SK-MEL-5 (cell line): Measurements from ENCODE around the gene SESN1. TPM values are rescaled to one million over a fixed set of nuclear protein-coding genes. Genes with fewer than 3 reads are reported as not detected.

Experiments used
- DNase-seq: peaks from one replicate; pipeline ENCODE4 v3.0.0-alpha.2; 2016; ENCODE audit warnings: low read depth, low spot score
- in situ Hi-C: cut with HindIII; loops from 2 replicates; pipeline ENCODE4 v1.10.0; 2016; ENCODE audit warnings: low sequenced_read_pairs, high pct_unique_total_duplicates, low pct_unique_long_range_greater_than_20kb
- total RNA-seq: library from RNA; depleted of rRNA; stranded (reverse); fragments of >200 nt; shearing (Covaris generic); gene quantifications from 2 replicates; pipeline ENCODE4 v1.2.3, GENCODE V29; 2014

The SESN1 gene
- total RNA-seq, 1 experiment from 2014 or later = 24.7 TPM

GRCh38 chr6:109015176-109015575 lies 79.5 kb downstream of the SESN1 start:
- DNase-seq = peak; percentile 26

GRCh38 chr6:109014606-109015005 lies 80.0 kb downstream of the SESN1 start:
- no peak for DNase-seq
- in situ Hi-C loops = no loop called here

More at GRCh38 chr6:109015176-109015575, 79.5 kb downstream of the SESN1 start:
- in situ Hi-C loops = no loop called here

- in situ Hi-C loops = no loop called here
- DNase-seq = no peak
Observed at GRCh38 chr6:109013656-109014305, 80.9 kb downstream of the SESN1 start.

- no peak for DNase-seq
- in situ Hi-C loops = no loop called here
Observed at GRCh38 chr6:109010705-109011102, 83.9 kb downstream of the SESN1 start.

GRCh38 chr6:109009962-109010704 lies 84.5 kb downstream of the SESN1 start:
- no peak for DNase-seq
- in situ Hi-C loops = no loop called here

GRCh38 chr6:109009236-109009961 lies 85.2 kb downstream of the SESN1 start:
- peak; percentile 79 for DNase-seq
- in situ Hi-C loops = no loop called here

GRCh38 chr6:109008537-109009235 lies 86.0 kb downstream of the SESN1 start:
- DNase-seq = peak; percentile 52
- in situ Hi-C loops = no loop called here

- in situ Hi-C loops = no loop called here
- DNase-seq = no peak
Observed at GRCh38 chr6:109008054-109008453, 86.6 kb downstream of the SESN1 start.

- no peak for DNase-seq
- in situ Hi-C loops = no loop called here
Observed at GRCh38 chr6:109007521-109007920, 87.1 kb downstream of the SESN1 start.

GRCh38 chr6:109006818-109007217 lies 87.8 kb downstream of the SESN1 start:
- in situ Hi-C loops = no loop called here
- no peak for DNase-seq

GRCh38 chr6:109002882-109003281 lies 91.8 kb downstream of the SESN1 start:
- in situ Hi-C loops = no loop called here
- DNase-seq = no peak

GRCh38 chr6:109002051-109002697 lies 92.5 kb downstream of the SESN1 start:
- no peak for DNase-seq
- in situ Hi-C loops = no loop called here

GRCh38 chr6:109001291-109001894 lies 93.3 kb downstream of the SESN1 start:
- DNase-seq = no peak
- in situ Hi-C loops = no loop called here

GRCh38 chr6:109000289-109000688 lies 94.4 kb downstream of the SESN1 start:
- in situ Hi-C loops = no loop called here
- DNase-seq = no peak

- in situ Hi-C loops = no loop called here
- no peak for DNase-seq
Observed at GRCh38 chr6:108999428-108999827, 95.2 kb downstream of the SESN1 start.

GRCh38 chr6:108998485-108998884 lies 96.2 kb downstream of the SESN1 start:
- DNase-seq = no peak
- in situ Hi-C loops = no loop called here

GRCh38 chr6:108996208-108996607 lies 98.4 kb downstream of the SESN1 start:
- in situ Hi-C loops = no loop called here
- no peak for DNase-seq
